Urothelium cell line (cell line): ENCODE data around the gene NDUFS3.

Experiments used
- DNase-seq: peaks from one replicate; pipeline ENCODE4 v3.0.0; 2011; ENCODE audit warnings: low spot score, mixed read lengths
- FAIRE-seq: peaks from 2 replicates; lab custom pipeline; 2011; peaks lifted over from hg19 to GRCh38; lab: Jason Lieb, UNC

NDUFS3 gene

DNA sequence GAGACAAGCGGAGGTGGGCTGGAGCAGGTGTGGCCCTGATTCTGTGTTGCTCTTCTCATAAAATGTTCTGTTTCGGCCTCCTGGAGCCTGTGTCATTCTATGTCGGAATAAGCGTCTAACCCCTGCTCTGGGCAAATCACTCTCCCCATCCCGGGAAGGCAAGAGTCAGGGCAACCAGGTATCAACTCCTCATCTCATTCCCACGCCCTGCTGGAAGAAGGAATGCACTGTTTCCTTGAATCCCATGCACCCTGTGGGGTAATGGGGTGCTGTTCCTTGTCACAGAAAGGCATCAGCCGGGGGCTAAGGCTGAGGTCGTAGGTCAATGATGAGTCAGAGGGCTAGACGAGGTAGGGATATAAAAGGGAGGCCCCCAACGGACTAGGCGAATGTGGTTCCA is 10.2 kb downstream of the NDUFS3 start:
- FAIRE-seq (no peak), DNase-seq (no peak)

- DNase-seq = no peak
- no peak for FAIRE-seq
Measured at GRCh38 chr11:47589584-47589976, 10.7 kb downstream of the NDUFS3 start.

- DNase-seq (no peak), FAIRE-seq (peak; percentile 42)
Measured at GRCh38 chr11:47589977-47590861, 11.3 kb downstream of the NDUFS3 start.

GRCh38 chr11:47591764-47592163 is 12.9 kb downstream of the NDUFS3 start:
- DNase-seq = no peak
- no peak for FAIRE-seq

DNA sequence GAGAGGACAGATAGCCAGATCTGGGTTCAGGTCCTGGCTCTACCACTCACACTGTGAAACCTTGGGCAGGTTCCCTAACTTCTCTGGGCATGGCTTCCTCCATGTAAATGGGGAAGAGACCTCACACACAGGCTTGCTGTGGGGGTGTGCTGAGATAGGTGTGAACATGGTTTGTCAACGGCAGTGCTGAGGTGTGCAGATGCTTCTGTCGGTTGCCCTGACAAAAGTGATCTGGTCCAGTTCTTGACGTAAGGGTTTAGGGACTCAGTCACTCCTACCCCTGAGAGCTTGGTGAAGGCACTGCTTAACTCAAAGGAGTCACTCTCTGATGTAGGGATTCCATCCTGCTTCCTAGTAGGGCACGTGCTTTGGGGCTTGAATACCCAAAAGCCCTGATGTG is 13.4 kb downstream of the NDUFS3 start:
- DNase-seq = no peak
- no peak for FAIRE-seq

GRCh38 chr11:47592970-47593369 is 14.1 kb downstream of the NDUFS3 start:
- DNase-seq = no peak
- FAIRE-seq = no peak

GRCh38 chr11:47593492-47593933 is 14.6 kb downstream of the NDUFS3 start:
- FAIRE-seq (no peak), DNase-seq (no peak)

GRCh38 chr11:47593934-47594855 is 15.3 kb downstream of the NDUFS3 start, which contains the start of gene C1QTNF4:
Gene C1QTNF4, minus strand, starts transcription at chr11:47594411. Its CDS starts 3,601 bp downstream, at chr11:47590810.
- DNase-seq (peak; percentile 48), FAIRE-seq (no peak)

- DNase-seq (no peak), FAIRE-seq (no peak)
Measured at GRCh38 chr11:47595029-47595428, 16.2 kb downstream of the NDUFS3 start.

- DNase-seq (no peak), FAIRE-seq (no peak)
Measured at GRCh38 chr11:47595967-47596366, 17.1 kb downstream of the NDUFS3 start.

- DNase-seq (no peak), FAIRE-seq (no peak)
Measured at GRCh38 chr11:47599902-47600301, 21.0 kb downstream of the NDUFS3 start.

- FAIRE-seq (no peak), DNase-seq (no peak)
Measured at GRCh38 chr11:47603295-47603694, 24.4 kb downstream of the NDUFS3 start.

DNA sequence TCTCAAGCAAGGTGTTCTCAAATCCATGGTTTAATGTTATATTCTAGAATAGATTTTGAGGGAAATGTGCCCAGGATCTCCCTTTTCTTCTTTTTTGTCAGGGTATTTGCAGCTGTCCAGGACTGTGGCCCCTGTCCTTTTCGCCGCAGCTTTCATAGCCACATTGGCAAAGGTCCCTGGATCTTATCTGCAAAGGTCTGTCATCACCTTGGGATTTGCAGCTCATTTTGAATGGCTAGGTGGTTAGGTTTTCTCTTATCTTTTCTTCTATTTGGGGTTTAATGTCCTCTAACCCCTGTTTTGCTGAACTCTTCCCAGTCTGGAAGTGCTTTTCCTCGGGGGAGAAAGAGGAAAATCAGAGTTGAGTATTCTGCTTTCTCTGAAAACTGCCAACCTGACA is 27.0 kb downstream of the NDUFS3 start:
- FAIRE-seq (no peak), DNase-seq (no peak)

GRCh38 chr11:47606731-47607130 is 27.9 kb downstream of the NDUFS3 start:
- no peak for DNase-seq
- no peak for FAIRE-seq

DNA sequence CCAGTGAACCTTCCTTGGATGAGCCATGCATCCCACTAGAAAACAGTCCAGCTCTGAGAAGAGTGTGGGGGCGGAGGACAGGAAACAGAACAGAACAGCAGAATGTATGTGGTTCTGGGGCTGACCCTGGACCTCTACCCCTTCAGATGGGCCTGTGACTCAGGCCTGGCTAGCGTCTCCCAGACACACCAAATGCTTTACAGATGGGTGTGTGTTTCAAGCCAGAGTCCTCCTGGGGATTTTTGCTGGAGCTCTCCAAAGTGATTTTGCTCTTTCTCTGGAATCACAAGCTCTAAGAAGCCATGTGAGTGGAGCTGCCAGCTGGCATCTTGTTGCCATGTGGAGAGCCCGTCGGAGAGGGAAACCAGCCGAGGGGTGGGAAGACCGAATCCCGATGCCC is 28.5 kb downstream of the NDUFS3 start:
- FAIRE-seq = no peak
- no peak for DNase-seq

DNA sequence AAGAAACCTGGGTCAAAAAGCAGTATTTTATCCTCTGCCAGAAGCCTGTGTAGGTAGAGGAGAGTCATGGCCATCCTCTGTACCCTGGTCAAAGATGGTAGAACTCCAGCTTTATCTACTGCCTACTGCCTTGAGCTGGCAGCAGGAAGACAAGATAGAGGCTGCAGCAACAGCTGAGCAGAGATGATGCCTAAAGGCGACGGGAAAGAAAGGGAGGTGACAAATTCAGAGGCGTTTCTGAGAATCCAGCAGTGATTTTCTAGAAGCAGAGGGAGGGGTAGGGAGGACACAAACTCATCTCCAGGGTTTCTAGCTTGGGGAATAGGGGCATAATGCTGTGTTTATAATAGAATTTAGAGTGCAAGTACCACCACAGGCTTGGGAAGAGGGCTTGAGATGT is 30.8 kb downstream of the NDUFS3 start:
- DNase-seq (no peak), FAIRE-seq (no peak)

DNA sequence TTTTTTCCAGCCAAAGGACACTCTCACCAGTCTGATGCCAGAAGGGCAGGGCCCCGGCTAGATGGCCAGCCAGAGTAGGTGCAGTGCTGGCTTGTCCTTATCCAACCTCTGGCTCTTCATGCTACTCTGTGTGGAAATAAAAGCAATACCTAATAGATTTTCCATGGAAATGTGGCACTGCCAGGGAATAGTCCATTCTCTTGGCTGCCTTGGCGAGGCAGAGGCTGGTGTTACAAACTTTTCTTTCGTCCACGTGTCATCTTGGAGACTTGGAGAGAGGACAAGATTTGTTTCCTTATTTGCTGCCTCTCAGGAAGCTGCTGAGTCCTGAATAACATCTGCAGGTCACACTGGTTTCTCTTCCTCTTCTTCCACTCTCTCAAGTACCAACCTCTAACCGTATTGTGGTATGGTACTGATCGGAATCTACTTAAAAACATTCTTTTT is 32.5 kb downstream of the NDUFS3 start:
- FAIRE-seq = no peak
- no peak for DNase-seq

DNA sequence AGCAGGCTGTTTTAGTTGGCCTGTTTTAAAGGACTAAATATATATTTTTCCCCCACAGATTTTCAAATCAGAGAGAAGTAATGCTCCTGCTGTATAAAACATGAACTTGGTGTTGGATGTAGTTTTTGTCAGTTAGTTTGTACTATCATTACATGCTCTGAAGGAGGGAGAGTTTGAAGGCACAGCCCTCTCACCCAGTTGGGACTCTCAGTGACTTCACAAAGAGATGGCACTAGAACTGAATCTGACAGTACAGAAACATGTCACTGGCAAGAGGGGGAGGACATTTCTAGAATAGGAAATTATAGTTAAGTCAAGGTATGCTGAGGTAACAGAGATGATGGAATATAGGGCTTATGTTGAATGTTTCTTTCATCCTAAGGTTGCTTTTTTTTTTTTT is 36.4 kb downstream of the NDUFS3 start:
- DNase-seq (no peak), FAIRE-seq (no peak)

- DNase-seq = no peak
- FAIRE-seq = no peak
Measured at GRCh38 chr11:47616726-47617416, 38.0 kb downstream of the NDUFS3 start.

- no peak for DNase-seq
- FAIRE-seq = no peak
Measured at GRCh38 chr11:47617417-47617809, 38.5 kb downstream of the NDUFS3 start.

DNA sequence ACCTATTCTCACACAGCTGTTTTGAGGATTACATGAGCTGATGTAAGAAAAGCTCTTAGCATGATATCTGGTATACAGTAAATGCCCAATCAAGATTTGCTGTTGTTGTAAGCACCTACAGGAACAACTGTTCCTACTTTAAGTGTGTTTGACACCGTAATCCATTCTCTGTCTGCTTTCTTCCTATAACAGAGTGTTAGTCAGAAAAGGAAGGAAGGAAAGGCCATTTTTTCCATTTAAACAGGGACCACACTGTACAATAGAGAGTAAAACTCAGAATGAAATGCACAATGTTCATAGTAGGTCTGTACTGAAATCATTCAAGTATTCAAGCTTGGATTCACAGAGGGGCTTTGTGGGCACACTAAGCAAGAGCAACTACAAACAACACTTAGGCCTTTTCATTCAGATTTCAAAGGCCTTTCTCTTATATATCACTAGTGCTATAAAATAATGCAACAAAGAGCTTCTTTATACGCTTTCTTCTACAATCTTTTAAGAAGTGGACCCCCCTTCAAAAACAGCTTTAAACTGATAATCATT is 42.0 kb downstream of the NDUFS3 start:
- DNase-seq (no peak), FAIRE-seq (no peak)
